ENCODE results near the gene CUX1. TPM values are rescaled to one million over a fixed set of nuclear protein-coding genes. Genes with fewer than 3 reads are reported as not detected.
A peak's percentile ranks its signal among the peaks of the same experiment; 100 is the strongest.
"Not testable (repeated sequence)": the region's sequence is repeated elsewhere in the genome, so short reads cannot be mapped to it uniquely, and the experiment has no call there.

The CUX1 gene
- total RNA-seq, 1 experiment from 2014 or later: 116 TPM

- ChIA-PET POLR2A (interaction anchor here (0.6 kb wide), 1 partner anchor 283 kb away, joined by 7 read pairs; no protein-coding TSS in a partner anchor), CTCF (no interaction called here)
- Mint-ChIP-seq H3K36me3 (ENCODE audit: insufficient read depth, unreplicated experiment) (peaks cover 83% of the 10 kb centered on the region), H3K4me1 (ENCODE audit: low read depth, unreplicated experiment) (peaks cover 43% of the 10 kb centered on the region), H3K4me3 (ENCODE audit: unreplicated experiment) (no peak overlapping the region), H3K27ac (ENCODE audit: unreplicated experiment) (peak overlapping the region; percentile 81), H3K27me3 (ENCODE audit: insufficient read depth, unreplicated experiment) (no peaks in the 10 kb centered on the region), H3K9me3 (ENCODE audit: unreplicated experiment) (no peaks in the 10 kb centered on the region)
- TF ChIP-seq CTCF (IDR thresholded peaks at IDR 0.05; ENCODE audit: insufficient read depth in 1 of 2, low read depth in 1 of 2, low read length in 1 of 2, severe bottlenecking in 1 of 2, unreplicated experiment in 1 of 2): no peak
- Histone ChIP-seq H3K9me3 (no peaks in the 10 kb centered on the region), H3K4me1 (peaks cover 37% of the 10 kb centered on the region), H3K36me3 (ENCODE audit: control insufficient read depth, insufficient read depth, low read length) (no peaks in the 10 kb centered on the region; the same call in 1 of the 2 replicates), H3K27me3 (replicated peaks; ENCODE audit: control insufficient read depth, insufficient read depth, low read length) (no peaks in the 10 kb centered on the region), H3K4me3 (ENCODE audit: low read depth, low read length) (no peak overlapping the region)
- intact Hi-C loops (cut with micrococcal nuclease; ENCODE audit: unreplicated experiment): no loop called here
- BruUV-seq (replicated peaks): no TSS peak
- no peak for DNase-seq
Measured at GRCh38 chr7:101867265-101867664, 49.8 kb downstream of the CUX1 start.

- H3K9me3 Mint-ChIP-seq (ENCODE audit: unreplicated experiment); H3K27me3 Mint-ChIP-seq (ENCODE audit: insufficient read depth, unreplicated experiment); CTCF ChIA-PET; DNase-seq; H3K36me3 ChIP-seq (ENCODE audit: control insufficient read depth, insufficient read depth, low read length); BruUV-seq (replicated peaks); intact Hi-C loops (cut with micrococcal nuclease; ENCODE audit: unreplicated experiment); H3K9me3 ChIP-seq; H3K4me3 Mint-ChIP-seq (ENCODE audit: unreplicated experiment); H3K27me3 ChIP-seq (replicated peaks; ENCODE audit: control insufficient read depth, insufficient read depth, low read length); H3K4me3 ChIP-seq (ENCODE audit: low read depth, low read length): not testable (repeated sequence)
- Mint-ChIP-seq H3K4me1 (ENCODE audit: low read depth, unreplicated experiment) (peaks cover 43% of the 10 kb centered on the region), H3K27ac (ENCODE audit: unreplicated experiment) (peak overlapping the region; percentile 91), H3K36me3 (ENCODE audit: insufficient read depth, unreplicated experiment) (peaks cover 83% of the 10 kb centered on the region)
- peaks cover 35% of the 10 kb centered on the region for H3K4me1 ChIP-seq
- POLR2A ChIA-PET: interaction anchor here (0.6 kb wide), 1 partner anchor 284 kb away, joined by 7 read pairs; no protein-coding TSS in a partner anchor
Measured at GRCh38 chr7:101867681-101868080, 50.3 kb downstream of the CUX1 start.

GRCh38 chr7:101868191-101868950, 50.9 kb downstream of the CUX1 start:
- no peak for DNase-seq
- Histone ChIP-seq H3K9me3 (no peaks in the 10 kb centered on the region), H3K4me3 (ENCODE audit: low read depth, low read length) (no peak overlapping the region), H3K4me1 (peaks cover 35% of the 10 kb centered on the region), H3K36me3 (ENCODE audit: control insufficient read depth, insufficient read depth, low read length) (no peaks in the 10 kb centered on the region; the same call in 1 of the 2 replicates), H3K27me3 (replicated peaks; ENCODE audit: control insufficient read depth, insufficient read depth, low read length) (no peaks in the 10 kb centered on the region)
- Mint-ChIP-seq H3K27ac (ENCODE audit: unreplicated experiment) (peak overlapping the region; percentile 91), H3K4me1 (ENCODE audit: low read depth, unreplicated experiment) (peaks cover 43% of the 10 kb centered on the region), H3K36me3 (ENCODE audit: insufficient read depth, unreplicated experiment) (peaks cover 77% of the 10 kb centered on the region), H3K27me3 (ENCODE audit: insufficient read depth, unreplicated experiment) (no peaks in the 10 kb centered on the region), H3K4me3 (ENCODE audit: unreplicated experiment) (peak overlapping the region; percentile 75), H3K9me3 (ENCODE audit: unreplicated experiment) (no peaks in the 10 kb centered on the region)
- intact Hi-C loops (cut with micrococcal nuclease; ENCODE audit: unreplicated experiment): no loop called here
- CTCF ChIA-PET: no interaction called here
- POLR2A ChIA-PET: no interaction called here
- BruUV-seq (replicated peaks): no TSS peak
- TF ChIP-seq CTCF (IDR thresholded peaks at IDR 0.05; ENCODE audit: insufficient read depth in 1 of 2, low read depth in 1 of 2, low read length in 1 of 2, severe bottlenecking in 1 of 2, unreplicated experiment in 1 of 2): no peak

All from Caco-2 (cell line).